KOPT-K1 (cell line): Measurements from ENCODE around the gene PVALB.

Experiments
- H3K27ac ChIP-seq: fragments of 200-600 bp; sonication (generic); 2 replicates; pipeline ENCODE4 v1.5.1; 2016; ENCODE audit warnings: antibody characterized with exemption, mild to moderate bottlenecking, low read depth, low read length; ENCODE audit not compliant: poor library complexity, severe bottlenecking
- H3K36me3 ChIP-seq: fragments of 200-600 bp; sonication (generic); 2 replicates; pipeline ENCODE4 v1.5.1; 2017; ENCODE audit warnings: antibody characterized with exemption, mild to moderate bottlenecking, low read length, moderate library complexity; ENCODE audit not compliant: insufficient read depth
- H3K9me3 ChIP-seq: fragments of 200-600 bp; sonication (generic); 2 replicates; pipeline ENCODE4 v1.5.1; 2017; ENCODE audit warnings: antibody characterized with exemption, low read length, mild to moderate bottlenecking; ENCODE audit not compliant: insufficient read depth, poor library complexity, severe bottlenecking

PVALB gene, protein sequence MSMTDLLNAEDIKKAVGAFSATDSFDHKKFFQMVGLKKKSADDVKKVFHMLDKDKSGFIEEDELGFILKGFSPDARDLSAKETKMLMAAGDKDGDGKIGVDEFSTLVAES

DNA sequence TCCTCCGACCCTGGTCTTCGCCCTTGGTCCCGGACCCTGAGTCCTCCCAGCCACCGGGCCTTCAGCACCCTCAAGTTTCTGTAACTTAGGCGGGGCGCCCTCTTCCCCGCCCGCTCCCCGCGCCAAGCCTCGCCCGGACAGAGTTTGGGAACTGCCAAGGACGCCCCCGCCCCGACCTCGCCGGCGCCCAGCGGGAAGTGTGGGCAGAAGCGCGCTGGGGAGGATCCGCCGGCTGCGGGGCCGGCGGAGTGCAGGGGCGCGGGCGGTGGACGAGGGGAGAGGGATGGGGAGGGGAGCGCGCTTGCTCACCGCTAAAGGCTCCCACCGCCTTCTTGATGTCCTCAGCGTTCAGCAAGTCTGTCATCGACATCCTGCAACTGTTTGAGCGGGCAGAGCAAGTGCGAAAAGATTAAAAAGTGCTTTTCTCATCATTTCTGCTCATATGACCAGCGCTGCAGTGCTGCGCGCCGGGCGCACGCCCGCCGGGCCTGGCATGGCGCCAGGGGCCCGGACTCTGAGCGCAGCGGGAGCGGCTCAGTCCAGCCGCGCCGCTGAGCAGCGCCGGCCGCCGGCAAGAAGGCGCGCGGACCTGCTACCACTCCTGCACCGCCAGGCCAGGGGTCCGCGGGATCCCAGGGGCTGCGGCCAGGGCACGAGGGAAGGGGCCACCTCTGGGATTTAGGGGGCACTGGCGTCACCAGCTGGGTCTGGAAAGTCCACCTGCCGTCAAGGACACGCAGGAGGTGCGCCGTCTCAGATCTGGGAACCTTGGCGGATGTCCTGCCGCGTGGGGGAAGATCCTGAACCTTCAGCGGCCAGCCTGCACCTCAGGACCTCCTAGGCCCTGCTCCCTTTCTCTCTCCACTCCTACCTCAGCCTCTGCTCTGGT is at the start of gene PVALB:
PVALB (minus strand) TSS at position 400 of the 889 bp plus-strand sequence; CDS start at position 370, 30 bp downstream.
- Histone ChIP-seq H3K9me3 (no peaks in the 10 kb centered on the region), H3K27ac (no peak within 1 kb of the TSS), H3K36me3 (no peaks in the 10 kb centered on the region)

DNA sequence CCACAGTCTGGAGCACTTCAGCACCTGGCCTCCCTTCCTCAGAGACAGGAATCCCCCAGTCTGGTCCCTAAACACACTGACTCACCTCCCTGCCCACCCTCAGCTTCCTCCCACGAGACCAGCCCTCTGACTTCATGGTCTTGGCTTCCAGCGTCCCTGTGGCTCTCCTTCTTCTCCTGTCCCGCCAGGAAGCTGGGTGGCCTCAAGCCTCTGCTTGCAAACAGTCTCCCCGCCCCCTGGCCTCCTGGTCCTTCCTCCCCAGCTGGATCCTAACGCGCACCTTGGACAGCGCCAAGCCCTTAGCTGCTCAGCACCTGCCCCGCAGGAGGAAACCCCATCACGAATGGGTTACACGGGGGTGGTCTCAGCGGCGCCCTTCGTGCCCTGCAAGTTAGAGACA is 48.5 kb upstream of the PVALB start:
- no peak overlapping the region for H3K27ac ChIP-seq
- H3K36me3 ChIP-seq = no peaks in the 10 kb centered on the region

DNA sequence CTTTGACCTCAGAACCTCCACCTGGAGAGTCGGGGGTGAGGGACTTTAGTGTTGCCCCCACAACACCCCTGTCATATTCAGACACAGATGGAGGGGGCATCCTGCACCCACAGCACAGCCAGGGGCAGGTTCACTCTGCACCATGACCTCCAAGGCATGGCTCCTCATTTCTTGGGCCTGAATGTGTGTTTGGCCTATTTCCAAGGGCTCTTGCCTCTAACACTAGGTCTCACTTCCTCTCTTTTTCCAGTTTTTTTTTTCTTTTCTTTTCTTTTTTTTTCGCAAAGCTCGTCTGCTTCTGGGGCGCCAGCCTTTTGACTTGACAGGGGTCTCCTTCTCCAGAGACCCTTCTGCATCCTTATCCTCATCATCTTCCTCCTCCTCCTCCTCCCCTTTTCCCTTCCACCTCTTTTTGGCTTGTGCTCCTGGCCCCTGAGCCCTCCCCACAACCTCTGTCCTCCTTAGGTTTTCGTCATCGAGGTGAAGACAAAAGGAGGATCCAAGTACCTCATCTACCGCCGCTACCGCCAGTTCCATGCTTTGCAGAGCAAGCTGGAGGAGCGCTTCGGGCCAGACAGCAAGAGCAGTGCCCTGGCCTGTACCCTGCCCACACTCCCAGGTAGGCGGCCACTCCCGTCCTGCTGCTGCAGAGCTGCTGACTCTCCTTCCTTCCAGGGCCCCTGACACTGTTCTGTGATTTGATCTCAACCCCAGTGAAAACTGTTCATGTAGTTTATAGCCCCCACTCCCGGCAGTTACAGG is 47.8 kb upstream of the PVALB start:
- no peak overlapping the region for H3K27ac ChIP-seq
- H3K9me3 ChIP-seq = no peaks in the 10 kb centered on the region
- no peaks in the 10 kb centered on the region for H3K36me3 ChIP-seq

More for the DNA sequence above, 48.5 kb upstream of the PVALB start:
- H3K9me3 ChIP-seq = no peaks in the 10 kb centered on the region

DNA sequence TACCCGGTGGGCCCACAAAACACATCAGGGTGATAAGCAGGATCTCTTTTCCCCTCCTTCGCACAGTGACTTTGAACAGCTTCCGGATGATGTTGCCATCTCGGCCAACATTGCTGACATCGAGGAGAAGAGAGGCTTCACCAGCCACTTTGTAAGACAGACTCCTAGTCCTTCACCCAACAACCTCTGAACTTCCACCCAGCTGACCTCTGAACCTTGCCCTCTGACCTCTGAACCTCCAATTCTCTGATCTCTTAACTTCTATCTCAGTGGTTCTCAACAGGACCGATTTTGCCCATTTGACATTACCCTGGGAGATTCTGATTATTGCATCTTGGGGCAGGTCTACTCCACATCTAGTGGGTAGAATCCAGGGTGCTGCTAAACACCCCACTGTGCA is 47.1 kb upstream of the PVALB start:
- H3K9me3 ChIP-seq = no peaks in the 10 kb centered on the region
- H3K36me3 ChIP-seq = no peaks in the 10 kb centered on the region
- no peak overlapping the region for H3K27ac ChIP-seq

DNA sequence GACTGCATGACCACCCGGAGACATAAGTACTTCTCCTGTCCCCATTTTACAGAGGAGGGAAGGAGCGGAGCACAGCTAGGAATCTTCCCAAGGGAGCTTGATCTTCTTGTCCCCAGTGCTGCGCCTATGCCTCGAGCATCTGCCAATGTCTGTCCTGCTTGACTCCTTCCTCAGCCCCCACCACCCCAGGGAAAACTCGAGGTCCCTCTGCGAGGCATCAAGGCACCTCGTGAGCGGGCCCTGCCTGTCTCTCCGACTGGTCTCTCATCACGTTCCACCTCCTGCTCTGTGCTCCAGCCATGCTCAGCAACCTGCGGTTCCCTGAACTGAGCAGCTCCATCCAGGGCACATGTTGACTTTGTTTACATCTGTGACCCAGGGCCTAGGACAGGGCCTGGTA is 46.4 kb upstream of the PVALB start:
- Histone ChIP-seq H3K27ac (no peak overlapping the region), H3K36me3 (no peaks in the 10 kb centered on the region), H3K9me3 (no peaks in the 10 kb centered on the region)

DNA sequence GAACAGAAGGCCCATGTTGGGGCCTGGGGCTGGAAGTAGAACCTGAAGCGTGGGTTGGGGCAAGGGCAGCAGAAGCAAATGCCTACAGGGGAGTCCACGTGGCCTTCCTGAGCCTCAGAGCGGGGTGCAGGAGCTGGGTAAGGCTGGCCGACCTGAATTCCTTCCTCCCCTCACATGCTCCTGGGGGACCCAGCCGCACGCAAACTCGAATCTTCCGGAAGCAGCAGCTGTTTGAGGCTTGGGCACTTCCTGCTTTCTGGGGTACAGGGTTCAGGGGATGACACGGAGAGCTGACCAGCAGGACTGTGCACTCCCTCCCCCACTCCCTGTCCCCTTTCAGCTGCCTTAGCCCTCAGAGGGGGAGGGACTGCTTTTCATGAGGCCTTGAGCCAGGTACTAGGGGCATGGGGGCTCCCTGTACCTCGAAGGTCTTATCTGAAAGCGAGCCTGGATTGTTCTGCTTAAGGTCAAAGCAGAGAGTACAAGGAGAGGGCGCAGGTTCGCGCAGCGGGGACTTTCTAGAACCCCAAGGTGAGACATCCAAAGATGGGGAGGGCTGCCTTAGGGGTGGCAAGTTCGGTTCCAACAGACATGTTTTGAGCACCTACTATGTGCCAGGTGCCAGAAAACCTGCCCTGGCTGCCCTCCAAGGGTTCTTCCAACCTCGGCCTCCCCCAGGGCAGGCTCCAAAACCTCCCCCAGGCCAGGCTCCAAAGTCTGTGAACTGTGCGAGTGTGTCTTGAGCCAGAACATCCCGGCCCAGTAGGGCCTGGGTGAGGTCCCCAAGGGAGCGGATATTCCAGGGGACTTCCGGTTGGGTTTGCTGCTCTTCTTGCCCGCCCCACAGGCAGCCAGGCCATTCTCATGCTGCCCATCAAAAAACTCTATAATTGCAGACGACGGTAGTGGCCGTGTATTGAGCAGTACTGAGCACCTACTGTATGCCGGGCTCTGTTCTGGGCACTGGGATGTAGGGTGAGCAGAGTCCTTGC is 45.7 kb upstream of the PVALB start:
- H3K27ac ChIP-seq = no peak overlapping the region
- no peaks in the 10 kb centered on the region for H3K36me3 ChIP-seq
- H3K9me3 ChIP-seq = no peaks in the 10 kb centered on the region

DNA sequence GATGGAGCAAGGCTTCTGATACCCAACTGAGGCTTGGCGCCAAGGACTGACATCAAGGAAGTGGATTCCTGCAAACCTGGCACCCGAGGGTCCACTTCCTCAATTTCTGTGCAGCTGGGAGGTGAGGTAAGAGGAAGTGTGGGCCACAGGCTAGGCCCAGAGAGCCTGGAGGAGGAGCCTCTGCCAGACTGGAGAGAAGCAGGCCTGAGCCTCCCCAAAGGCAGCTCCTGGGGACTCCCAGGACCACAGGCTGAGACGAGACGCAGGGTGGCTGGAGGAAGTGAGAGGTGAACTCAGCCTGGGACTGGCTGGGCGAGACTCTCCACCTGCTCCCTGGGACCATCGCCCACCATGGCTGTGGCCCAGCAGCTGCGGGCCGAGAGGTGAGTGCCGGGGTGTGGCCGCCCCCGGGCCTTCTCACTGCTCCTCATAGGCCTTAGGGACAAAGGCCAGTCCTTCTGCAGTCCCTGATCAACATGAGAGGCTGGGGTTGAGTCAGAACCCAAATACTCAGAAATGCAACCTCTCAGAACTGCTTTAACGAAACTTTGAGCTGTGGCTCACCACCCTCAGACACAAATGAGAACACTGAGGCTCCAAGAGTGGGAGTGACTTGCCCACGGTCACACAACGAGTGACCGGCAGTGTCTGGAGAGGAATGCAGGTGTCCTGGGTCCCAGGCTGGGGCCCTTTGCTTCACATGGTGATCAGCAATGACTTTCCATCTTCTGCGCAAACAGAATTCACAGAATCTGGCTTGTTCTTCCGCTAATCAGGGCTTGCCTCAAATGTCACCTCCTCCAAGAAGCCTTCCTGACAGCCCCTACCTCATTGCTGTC is 44.2 kb upstream of the PVALB start, which contains the start of gene NCF4:
NCF4 (plus strand) TSS at position 186 of the 839 bp plus-strand sequence; CDS start at position 352, 166 bp downstream.
- Histone ChIP-seq H3K36me3 (no peaks in the 10 kb centered on the region), H3K27ac (no peak within 1 kb of the TSS)

DNA sequence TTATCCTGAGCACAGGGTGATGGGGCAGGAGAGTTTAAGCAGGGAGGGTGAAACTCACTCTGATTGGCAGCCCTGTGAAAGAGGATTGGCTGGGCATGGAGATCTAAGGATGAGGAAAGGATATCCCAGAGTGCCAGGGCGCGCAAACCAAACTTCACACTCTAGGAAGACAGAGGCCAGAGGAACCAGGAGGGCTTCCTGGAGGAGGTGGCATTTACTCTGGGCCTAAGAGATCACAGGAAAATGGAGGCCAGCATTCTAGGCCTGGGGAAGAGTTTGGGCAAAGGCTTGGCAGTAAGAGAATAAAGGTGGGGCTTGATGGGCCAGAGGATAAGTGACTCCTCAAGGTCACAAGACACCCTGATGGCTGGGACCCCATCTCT is 43.6 kb upstream of the PVALB start:
- Histone ChIP-seq H3K9me3 (no peaks in the 10 kb centered on the region), H3K27ac (no peak overlapping the region), H3K36me3 (no peaks in the 10 kb centered on the region)

More for the DNA sequence above, 44.2 kb upstream of the PVALB start, which contains the start of gene NCF4:
- H3K9me3 ChIP-seq = no peaks in the 10 kb centered on the region

DNA sequence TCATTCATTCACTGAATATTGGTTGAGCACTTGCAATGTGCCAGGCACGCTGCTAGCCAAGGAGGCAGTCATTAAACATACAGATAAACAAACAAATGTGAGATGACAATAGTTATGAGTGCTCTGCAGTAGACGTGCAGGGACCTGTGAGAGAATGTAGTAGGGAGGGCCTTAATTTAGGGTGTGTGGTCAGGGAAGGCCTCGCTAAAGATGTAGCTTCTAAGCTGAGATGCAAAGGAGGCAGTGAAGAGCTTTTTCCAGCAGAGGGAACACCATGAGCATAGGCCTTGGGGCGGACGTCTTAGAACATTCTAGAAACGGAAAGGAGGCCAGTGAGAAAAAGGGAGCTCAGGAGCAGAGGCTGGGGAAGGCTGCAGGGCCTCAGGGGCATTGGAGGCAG is 43.2 kb upstream of the PVALB start:
- Histone ChIP-seq H3K36me3 (no peaks in the 10 kb centered on the region), H3K9me3 (no peaks in the 10 kb centered on the region), H3K27ac (no peak overlapping the region)

DNA sequence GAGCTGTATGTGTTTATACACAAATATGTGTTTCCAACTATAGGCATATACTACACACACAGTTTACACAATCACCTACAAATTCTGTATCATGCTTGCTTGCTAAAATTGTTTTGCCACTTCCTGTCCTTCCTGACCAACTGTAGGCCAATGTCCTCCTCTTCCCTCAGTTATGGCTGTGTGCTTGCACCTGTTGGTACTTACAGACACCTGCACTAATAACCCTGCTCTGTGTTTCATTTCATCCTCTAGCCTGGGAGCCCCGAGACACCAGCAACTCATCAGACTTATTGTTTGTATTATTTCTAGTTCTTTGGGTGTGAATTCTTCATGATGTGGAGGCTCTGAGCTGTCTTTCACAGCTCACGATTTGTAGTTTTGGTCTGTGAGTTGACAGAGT is 42.1 kb upstream of the PVALB start:
- no peaks in the 10 kb centered on the region for H3K9me3 ChIP-seq
- no peaks in the 10 kb centered on the region for H3K36me3 ChIP-seq
- H3K27ac ChIP-seq = no peak overlapping the region

DNA sequence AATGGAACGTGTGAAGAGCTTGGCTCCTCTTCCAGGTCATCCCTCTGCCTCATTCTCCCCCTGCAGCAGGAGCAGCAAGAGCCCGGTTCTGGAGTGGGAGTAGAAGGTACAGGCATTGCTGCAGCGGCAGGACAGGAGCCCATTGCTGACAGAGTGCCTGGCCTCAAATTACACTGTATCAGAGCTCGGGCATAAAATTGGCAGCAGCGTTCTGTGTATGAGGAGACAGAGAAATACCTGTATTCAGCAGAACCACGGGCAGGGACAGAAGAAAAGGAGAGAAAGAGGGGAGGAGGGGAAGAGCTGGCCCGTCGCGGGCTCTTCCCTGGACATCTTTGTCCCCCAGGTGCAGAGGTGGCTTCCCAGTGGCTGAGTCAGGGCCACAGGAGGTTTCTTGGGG is 41.3 kb upstream of the PVALB start:
- H3K9me3 ChIP-seq = no peaks in the 10 kb centered on the region
- H3K27ac ChIP-seq = no peak overlapping the region
- no peaks in the 10 kb centered on the region for H3K36me3 ChIP-seq

DNA sequence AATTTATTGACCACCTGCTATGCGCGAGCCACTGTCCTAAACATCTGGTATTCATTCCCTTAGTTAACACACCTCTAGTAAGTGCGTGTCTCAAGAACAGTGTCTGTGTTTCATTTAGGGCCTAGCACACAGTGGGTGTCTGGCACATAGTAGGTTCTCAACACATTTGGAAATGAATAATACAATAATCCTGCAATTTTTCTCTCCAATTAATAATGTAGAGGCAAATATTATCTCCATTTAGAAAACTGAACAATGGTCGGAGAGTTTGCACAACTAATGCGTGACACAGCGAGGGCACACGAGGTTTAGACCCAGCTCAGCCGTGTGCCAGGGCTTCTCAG is 39.9 kb upstream of the PVALB start:
- Histone ChIP-seq H3K9me3 (no peaks in the 10 kb centered on the region), H3K27ac (no peak overlapping the region), H3K36me3 (no peaks in the 10 kb centered on the region)

DNA sequence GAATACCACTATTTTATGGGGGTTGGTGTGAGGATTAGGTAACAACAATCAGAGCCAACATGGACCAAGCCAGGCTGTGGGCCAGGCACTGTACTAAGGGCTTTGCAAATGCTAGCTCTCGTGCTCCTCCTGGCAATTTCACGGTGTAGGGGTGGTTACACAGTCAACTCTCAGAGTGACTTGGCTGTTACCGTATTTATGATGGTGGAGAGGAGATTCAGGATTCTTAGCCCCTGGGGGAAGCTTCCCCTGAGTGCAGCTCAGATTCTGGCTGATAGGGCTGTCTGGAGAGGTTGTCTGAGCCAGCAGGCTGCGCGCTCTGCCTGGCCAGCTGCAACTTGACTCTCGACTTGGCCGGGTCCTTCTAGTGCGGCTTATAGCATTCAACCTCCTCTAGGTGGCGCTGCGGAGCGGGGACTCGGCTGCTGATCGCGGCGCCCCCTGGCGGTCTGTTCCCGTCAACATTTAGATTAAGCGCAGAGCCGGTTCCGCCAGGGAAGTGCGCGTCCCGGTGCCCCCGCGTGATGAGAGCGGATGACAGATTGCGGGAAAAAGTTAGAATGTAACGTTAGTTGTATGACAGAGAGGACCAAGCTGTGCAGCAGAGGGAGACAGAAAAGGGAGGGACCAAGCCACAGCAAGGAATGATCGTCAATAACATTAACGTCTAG is 39.4 kb upstream of the PVALB start:
- H3K9me3 ChIP-seq = no peaks in the 10 kb centered on the region
- H3K27ac ChIP-seq = no peak overlapping the region
- no peaks in the 10 kb centered on the region for H3K36me3 ChIP-seq
